GM12891 (cell line): ENCODE measurements around the gene ALS2CL.
A peak's percentile ranks its signal among the peaks of the same experiment; 100 is the strongest.

ENCODE experiments used
- DNase-seq: peaks from one replicate; pipeline ENCODE4 v3.0.0; 2011; ENCODE audit warnings: low spot score; ENCODE audit not compliant: insufficient read length
- FAIRE-seq: peaks from 2 replicates; lab custom pipeline; 2011; peaks lifted over from hg19 to GRCh38; lab: Jason Lieb, UNC
- PAX5 ChIP-seq: IDR thresholded peaks from 2 replicates; pipeline ENCODE4 v1.6.1; 2011; ENCODE audit warnings: low read length, moderate library complexity, mild to moderate bottlenecking; ENCODE audit not compliant: insufficient read depth, severe bottlenecking
- POLR2A ChIP-seq: IDR thresholded peaks from 2 replicates; pipeline ENCODE4 v1.6.1; 2011; ENCODE audit warnings: low read depth, low read length, control low read depth
- POLR2AphosphoS5 ChIP-seq: IDR thresholded peaks from 2 replicates; pipeline ENCODE4 v1.6.1; 2011; ENCODE audit warnings: low read depth, low read length, control low read depth
- POU2F2 ChIP-seq: IDR thresholded peaks from 2 replicates; pipeline ENCODE4 v1.6.1; 2011; ENCODE audit warnings: low read depth, mild to moderate bottlenecking, control low read depth, low read length, moderate library complexity
- SPI1 ChIP-seq: IDR thresholded peaks from 2 replicates; pipeline ENCODE4 v1.6.1; 2011; ENCODE audit warnings: low read depth, low read length, control low read depth
- TAF1 ChIP-seq: IDR thresholded peaks from 2 replicates; pipeline ENCODE4 v1.6.1; 2011; ENCODE audit warnings: low read depth, low read length, control low read depth

The ALS2CL gene

GRCh38 chr3:46695177-46695961 lies 1.9 kb upstream of the ALS2CL start:
- FAIRE-seq (peak; percentile 43), DNase-seq (no peak)
- no peak for TF ChIP-seq POU2F2
- TF ChIP-seq TAF1 = no peak
- TF ChIP-seq POLR2A = no peak
- TF ChIP-seq SPI1 = no peak

DNA sequence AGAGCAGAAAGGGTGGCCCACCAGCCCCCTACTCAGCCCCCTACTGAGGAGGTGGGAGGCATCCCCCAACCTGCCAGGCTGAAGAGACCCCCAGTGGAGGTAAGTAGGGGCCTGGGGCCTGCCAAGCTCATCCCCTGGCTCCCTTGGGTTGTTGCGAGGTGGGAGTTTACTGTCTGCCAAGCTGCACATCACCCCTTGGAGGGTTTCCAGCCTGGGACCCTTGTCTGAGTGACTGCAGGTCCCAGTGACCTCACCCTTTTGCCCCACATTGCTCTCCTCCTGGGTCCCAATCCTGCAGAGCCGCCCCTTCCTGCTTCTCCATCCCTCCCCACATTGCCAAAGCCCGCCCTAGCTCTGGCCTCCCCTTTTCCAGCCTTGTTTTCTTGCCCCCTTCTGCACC lies 1.0 kb upstream of the ALS2CL start:
- FAIRE-seq (no peak), DNase-seq (no peak)
- TF ChIP-seq POLR2A (no peak), PAX5 (no peak), POLR2AphosphoS5 (no peak), SPI1 (no peak), POU2F2 (no peak), TAF1 (no peak)

GRCh38 chr3:46693892-46694226 lies 380 bp upstream of the ALS2CL start:
- DNase-seq = no peak
- no peak for TF ChIP-seq PAX5
- TF ChIP-seq POU2F2 = no peak
- no peak for TF ChIP-seq TAF1
- TF ChIP-seq SPI1 = no peak
- TF ChIP-seq POLR2A = no peak
- TF ChIP-seq POLR2AphosphoS5 = no peak
- FAIRE-seq = peak; percentile 5

DNA sequence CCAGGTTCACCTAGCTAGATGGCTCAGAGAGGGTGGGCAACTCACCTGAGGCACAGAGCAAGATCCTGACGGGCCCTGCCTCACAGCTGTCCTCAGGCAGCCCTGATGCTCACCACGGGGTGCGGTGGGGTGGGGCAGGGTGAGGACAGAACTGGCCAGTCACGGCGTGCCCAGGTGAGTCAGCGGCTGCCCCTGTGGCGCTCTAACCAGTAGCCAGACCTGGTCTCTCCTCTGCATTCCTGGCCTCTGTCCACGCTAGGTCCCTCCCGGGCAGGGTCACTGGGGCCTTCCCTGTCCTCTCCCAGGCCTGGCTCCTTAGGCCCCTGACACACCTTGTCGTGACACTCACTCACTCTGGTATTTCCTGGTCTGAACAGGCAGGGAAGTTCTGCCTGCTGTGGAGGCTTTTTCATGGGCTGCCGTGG lies 901 bp downstream of the ALS2CL start:
- FAIRE-seq (peak; percentile 45), DNase-seq (no peak)
- TF ChIP-seq POU2F2 (no peak), POLR2A (no peak), POLR2AphosphoS5 (no peak), PAX5 (no peak), TAF1 (no peak), SPI1 (no peak)

GRCh38 chr3:46690798-46691197 lies 2.7 kb downstream of the ALS2CL start:
- no peak for FAIRE-seq
- TF ChIP-seq SPI1 = no peak
- TF ChIP-seq POU2F2 = no peak
- TF ChIP-seq PAX5 = no peak
- DNase-seq = no peak

DNA sequence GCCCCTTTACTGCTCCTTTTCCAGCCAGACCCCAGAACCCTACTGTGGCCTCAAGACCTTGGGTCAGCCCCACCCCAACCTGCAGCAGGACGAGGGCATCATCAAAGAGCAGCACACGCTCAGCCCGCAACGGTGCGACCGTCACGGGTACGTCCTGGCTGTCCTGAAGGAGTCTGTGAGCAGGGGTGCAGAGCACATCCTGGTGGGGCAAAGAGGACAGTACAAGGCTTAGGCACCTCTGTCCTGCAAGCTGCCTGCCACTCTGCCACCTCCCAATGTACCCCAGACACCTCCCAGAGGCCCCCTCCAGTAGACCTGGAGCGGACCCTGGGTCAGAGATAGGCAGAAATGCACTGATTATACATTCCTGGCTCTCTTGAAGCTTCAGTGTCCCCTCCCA lies 8.0 kb downstream of the ALS2CL start:
- DNase-seq = no peak
- TF ChIP-seq POLR2A (no peak), TAF1 (no peak), POLR2AphosphoS5 (no peak)
- no peak for FAIRE-seq

DNA sequence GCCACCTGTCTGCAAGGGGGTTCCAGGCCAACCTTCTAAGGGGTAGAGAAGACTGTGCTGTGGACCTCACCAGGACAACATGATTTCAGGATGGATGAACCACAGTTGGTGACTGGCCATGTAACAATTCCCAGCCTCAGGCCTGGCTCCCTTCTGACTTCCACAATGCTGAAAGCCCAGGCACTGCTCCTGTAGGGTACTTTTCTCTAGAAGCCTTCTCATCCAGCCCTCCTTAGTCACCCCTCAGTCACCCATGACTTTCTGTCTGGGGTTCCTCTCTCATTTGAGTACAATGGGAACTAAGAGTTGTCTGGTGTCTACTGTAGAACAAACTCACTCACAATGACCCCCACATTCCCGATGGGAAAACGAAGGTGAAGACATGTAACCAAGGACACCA lies 8.6 kb downstream of the ALS2CL start:
- FAIRE-seq (no peak), DNase-seq (no peak)
- TF ChIP-seq TAF1 (no peak), POLR2AphosphoS5 (no peak), POLR2A (no peak)

DNA sequence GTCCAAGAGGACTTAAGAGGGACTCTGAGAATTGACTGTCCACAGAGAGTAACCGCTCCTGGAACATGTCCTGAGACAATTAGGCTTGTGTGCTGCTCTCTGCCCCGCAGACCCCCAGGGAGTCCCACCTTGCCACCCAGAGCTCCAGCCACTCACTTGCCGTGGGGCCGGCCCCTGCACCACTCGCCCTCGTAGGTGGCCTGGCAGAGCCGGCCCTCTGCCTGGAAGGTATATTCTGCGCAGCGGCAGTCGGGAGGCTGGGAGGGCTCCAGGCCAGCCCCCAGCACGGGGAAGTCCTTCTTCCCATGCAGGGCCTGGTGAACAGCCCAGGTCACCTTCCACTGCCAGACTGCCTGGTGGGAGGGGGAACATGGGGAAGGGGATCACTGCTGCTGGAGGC lies 10.5 kb downstream of the ALS2CL start:
- DNase-seq (no peak), FAIRE-seq (no peak)
- no peak for TF ChIP-seq POU2F2
- no peak for TF ChIP-seq SPI1
- TF ChIP-seq POLR2A = no peak
- TF ChIP-seq PAX5 = no peak
- TF ChIP-seq TAF1 = no peak
- TF ChIP-seq POLR2AphosphoS5 = no peak

DNA sequence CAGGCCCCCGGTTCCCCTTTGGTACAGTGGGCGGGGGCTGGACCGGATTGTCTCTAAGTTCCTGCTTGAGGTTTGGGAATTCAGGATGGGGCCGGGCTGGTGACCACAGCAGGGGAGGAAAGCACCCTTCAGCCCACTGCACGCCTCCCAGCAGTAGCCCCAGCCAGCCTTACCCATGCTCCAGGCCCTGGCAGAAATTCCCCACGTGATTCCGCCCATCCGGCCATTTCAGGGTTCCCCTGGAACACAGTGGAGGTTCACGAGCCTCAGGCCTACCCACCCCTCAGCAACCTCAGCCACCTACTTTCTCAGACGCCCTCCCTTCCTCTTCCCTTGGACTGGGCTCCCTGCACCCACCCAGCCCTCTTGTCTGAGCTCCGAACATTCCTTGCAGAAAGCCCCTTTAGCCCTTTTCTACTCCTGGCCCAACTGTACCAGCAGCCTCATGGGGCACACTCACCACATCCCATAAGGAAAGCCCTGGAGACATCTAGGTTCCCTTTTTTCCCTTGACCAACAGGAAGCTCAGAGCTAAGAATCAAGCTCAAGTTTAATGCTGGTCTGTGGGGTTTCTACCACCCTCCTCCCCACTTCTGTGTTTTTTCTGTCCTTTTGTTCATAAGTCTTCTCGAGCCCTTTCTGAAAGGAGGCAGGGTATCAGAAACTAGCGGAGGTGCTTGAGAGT lies 11.5 kb downstream of the ALS2CL start:
- TF ChIP-seq POLR2AphosphoS5 = no peak
- TF ChIP-seq POLR2A = no peak
- FAIRE-seq (no peak), DNase-seq (no peak)

DNA sequence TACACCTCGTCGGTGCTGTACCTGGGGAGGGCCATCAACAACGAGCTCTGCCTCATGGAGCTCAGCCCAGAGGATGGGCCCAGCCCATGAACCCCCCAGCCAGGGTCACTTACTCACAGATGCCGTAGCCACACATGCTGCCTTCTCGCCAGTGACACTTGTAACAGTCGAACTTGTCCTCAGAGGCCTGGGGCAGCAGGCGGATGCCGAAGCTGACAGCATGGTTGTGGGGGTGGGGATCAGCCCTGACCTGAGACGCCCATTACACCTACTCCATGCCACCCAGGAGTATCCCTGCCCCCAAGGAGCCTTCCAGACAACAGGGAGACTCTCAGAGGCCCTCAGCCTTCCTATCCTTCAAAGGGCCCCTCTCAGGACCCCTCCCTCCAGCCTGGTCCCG lies 12.1 kb downstream of the ALS2CL start:
- TF ChIP-seq TAF1 (no peak), POLR2A (no peak), SPI1 (no peak), POU2F2 (no peak), PAX5 (no peak), POLR2AphosphoS5 (no peak)
- FAIRE-seq (no peak), DNase-seq (no peak)
